Measurements from ENCODE around the gene GALNT14.

The GALNT14 gene

DNA sequence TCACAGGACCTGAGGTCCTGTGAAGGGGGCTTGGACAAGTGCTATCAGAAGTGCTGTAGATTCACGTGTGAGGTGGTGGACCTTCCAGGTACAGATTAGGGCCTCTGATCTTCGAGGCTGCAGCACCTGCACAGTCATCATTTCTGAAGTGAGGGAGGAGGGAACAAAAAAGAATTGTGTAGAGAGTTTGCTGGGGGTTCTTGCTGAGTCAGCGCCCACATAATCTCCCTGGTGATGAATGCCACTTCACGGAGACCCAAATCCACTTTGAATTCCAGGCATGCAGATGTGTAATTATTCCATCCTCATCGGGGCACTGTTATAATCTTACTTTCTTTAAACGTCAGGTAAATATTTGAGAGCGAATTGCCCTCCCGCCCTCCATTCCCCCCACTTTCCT lies 202.4 kb downstream of the GALNT14 start:
- DNase-seq (no peak), ATAC-seq (ENCODE audit: insufficient read depth, low read depth) (no peak)
- H3K9ac ChIP-seq (ENCODE audit: low read depth, low read length), result no peak overlapping the region
- H3K4me1 ChIP-seq (ENCODE audit: insufficient read depth, low read length), result no peaks in the 10 kb centered on the region
- no peaks in the 10 kb centered on the region for H4K20me1 ChIP-seq (ENCODE audit: insufficient read depth, low read length)
- no peak overlapping the region for H3K4me3 ChIP-seq (ENCODE audit: low read depth in 1 of 2, low read length in 2 of 2)
- H3K27ac ChIP-seq (ENCODE audit: low read length), result no peak overlapping the region
- H2AFZ ChIP-seq (ENCODE audit: low read depth, low read length), result no peak overlapping the region
- no peaks in the 10 kb centered on the region for H3K9me3 ChIP-seq (ENCODE audit: insufficient read depth, low read length, severe bottlenecking)
- peaks cover 3% of the 10 kb centered on the region for H3K27me3 ChIP-seq (ENCODE audit: insufficient read depth, low read length, poor library complexity)
- no peaks in the 10 kb centered on the region for H3K79me2 ChIP-seq (ENCODE audit: insufficient read depth, low read length)
- no peaks in the 10 kb centered on the region for H3K36me3 ChIP-seq (ENCODE audit: insufficient read depth, low read length)
- no peak overlapping the region for H3K4me2 ChIP-seq (ENCODE audit: insufficient read depth, low read length)
- TF ChIP-seq EZH2 (IDR thresholded peaks at IDR 0.05; ENCODE audit: borderline replicate concordance, low read depth, low read length, severe bottlenecking), result no peak
- TF ChIP-seq, protein P1, sequence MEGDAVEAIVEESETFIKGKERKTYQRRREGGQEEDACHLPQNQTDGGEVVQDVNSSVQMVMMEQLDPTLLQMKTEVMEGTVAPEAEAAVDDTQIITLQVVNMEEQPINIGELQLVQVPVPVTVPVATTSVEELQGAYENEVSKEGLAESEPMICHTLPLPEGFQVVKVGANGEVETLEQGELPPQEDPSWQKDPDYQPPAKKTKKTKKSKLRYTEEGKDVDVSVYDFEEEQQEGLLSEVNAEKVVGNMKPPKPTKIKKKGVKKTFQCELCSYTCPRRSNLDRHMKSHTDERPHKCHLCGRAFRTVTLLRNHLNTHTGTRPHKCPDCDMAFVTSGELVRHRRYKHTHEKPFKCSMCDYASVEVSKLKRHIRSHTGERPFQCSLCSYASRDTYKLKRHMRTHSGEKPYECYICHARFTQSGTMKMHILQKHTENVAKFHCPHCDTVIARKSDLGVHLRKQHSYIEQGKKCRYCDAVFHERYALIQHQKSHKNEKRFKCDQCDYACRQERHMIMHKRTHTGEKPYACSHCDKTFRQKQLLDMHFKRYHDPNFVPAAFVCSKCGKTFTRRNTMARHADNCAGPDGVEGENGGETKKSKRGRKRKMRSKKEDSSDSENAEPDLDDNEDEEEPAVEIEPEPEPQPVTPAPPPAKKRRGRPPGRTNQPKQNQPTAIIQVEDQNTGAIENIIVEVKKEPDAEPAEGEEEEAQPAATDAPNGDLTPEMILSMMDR (IDR thresholded peaks at IDR 0.05; ENCODE audit: borderline replicate concordance, extremely low read depth, low read length, poor library complexity, severe bottlenecking), result no peak

DNA sequence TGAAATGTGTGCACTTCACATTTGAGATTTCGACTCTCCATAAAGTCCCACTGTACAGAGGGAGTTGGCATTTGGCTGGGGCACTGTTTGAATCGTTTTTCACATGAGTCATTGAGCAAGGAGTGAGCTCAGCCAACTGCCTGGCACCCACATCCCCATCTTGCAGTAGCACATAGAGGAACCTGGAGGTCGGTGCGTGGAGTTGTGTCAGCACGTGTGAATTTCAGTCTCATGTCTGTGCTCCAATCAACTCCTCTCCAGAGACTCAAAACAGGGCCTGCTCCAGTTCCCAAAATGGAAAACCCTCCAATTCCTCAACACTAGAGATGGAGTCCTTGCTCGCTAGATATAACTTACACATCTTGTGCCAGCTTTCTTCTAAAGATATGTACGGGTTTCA lies 204.2 kb downstream of the GALNT14 start:
- H3K36me3 ChIP-seq (ENCODE audit: insufficient read depth, low read length), result no peaks in the 10 kb centered on the region
- ATAC-seq (ENCODE audit: insufficient read depth, low read depth), result no peak
- H3K9ac ChIP-seq (ENCODE audit: low read depth, low read length), result no peak overlapping the region
- no peaks in the 10 kb centered on the region for H4K20me1 ChIP-seq (ENCODE audit: insufficient read depth, low read length)
- no peak overlapping the region for H3K4me3 ChIP-seq (ENCODE audit: low read depth in 1 of 2, low read length in 2 of 2)
- no peak overlapping the region for H3K4me2 ChIP-seq (ENCODE audit: insufficient read depth, low read length)
- no peak overlapping the region for H3K27ac ChIP-seq (ENCODE audit: low read length)
- no peaks in the 10 kb centered on the region for H3K4me1 ChIP-seq (ENCODE audit: insufficient read depth, low read length)
- H3K79me2 ChIP-seq (ENCODE audit: insufficient read depth, low read length), result no peaks in the 10 kb centered on the region
- H3K9me3 ChIP-seq (ENCODE audit: insufficient read depth, low read length, severe bottlenecking), result no peaks in the 10 kb centered on the region
- H3K27me3 ChIP-seq (ENCODE audit: insufficient read depth, low read length, poor library complexity), result no peaks in the 10 kb centered on the region
- TF ChIP-seq, protein P1 (IDR thresholded peaks at IDR 0.05; ENCODE audit: borderline replicate concordance, extremely low read depth, low read length, poor library complexity, severe bottlenecking), result no peak
- no peak for TF ChIP-seq EZH2 (IDR thresholded peaks at IDR 0.05; ENCODE audit: borderline replicate concordance, low read depth, low read length, severe bottlenecking)
- no peak overlapping the region for H2AFZ ChIP-seq (ENCODE audit: low read depth, low read length)
- DNase-seq, result no peak

DNA sequence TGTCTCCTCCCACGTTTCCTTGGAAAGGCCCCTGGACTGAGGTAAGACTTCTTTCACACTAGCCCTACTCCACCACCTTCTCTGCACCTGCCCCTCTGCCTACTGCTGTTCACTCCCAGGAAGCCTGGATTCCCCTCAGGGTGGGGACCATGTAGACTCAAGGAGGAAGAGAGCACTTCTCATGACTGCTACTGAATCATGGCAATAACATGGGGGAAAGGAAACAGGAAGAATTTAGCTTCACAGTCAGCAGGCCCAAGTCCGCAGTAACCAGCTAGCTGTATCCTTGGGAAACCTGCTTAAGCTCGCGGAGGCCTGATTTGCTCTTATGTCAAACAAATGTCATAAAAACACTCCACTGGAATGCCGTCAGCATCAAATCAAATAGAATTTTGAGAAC lies 204.7 kb downstream of the GALNT14 start:
- no peak for TF ChIP-seq EZH2 (IDR thresholded peaks at IDR 0.05; ENCODE audit: borderline replicate concordance, low read depth, low read length, severe bottlenecking)
- TF ChIP-seq, protein P1 (IDR thresholded peaks at IDR 0.05; ENCODE audit: borderline replicate concordance, extremely low read depth, low read length, poor library complexity, severe bottlenecking), result no peak
- Histone ChIP-seq H2AFZ (ENCODE audit: low read depth, low read length) (no peak overlapping the region), H4K20me1 (ENCODE audit: insufficient read depth, low read length) (no peaks in the 10 kb centered on the region), H3K9me3 (ENCODE audit: insufficient read depth, low read length, severe bottlenecking) (no peaks in the 10 kb centered on the region), H3K79me2 (ENCODE audit: insufficient read depth, low read length) (no peaks in the 10 kb centered on the region), H3K27ac (ENCODE audit: low read length) (no peak overlapping the region), H3K4me3 (ENCODE audit: low read depth in 1 of 2, low read length in 2 of 2) (no peak overlapping the region), H3K9ac (ENCODE audit: low read depth, low read length) (no peak overlapping the region), H3K4me2 (ENCODE audit: insufficient read depth, low read length) (no peak overlapping the region), H3K36me3 (ENCODE audit: insufficient read depth, low read length) (no peaks in the 10 kb centered on the region), H3K27me3 (ENCODE audit: insufficient read depth, low read length, poor library complexity) (no peaks in the 10 kb centered on the region), H3K4me1 (ENCODE audit: insufficient read depth, low read length) (no peaks in the 10 kb centered on the region)
- ATAC-seq (ENCODE audit: insufficient read depth, low read depth) (no peak), DNase-seq (no peak)

DNA sequence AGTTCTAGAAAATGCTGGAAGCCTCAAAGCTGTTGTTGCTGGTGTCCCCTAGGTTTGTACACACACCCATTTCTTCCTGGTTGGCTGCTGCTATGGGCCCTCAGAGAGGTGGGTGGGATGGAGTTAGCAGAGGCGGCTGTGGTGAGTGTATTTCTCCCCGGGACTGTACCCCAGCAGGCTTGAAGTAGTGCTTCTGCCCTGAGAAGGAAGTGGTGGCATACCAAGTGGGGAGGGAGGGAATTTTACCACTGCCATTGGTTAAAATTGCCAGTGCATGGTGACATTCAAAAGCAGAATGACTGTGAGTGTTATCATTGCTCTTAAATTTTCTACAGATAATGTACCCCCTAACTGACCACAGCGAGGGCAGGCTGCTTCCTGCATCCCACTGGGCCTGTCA lies 205.4 kb downstream of the GALNT14 start:
- Histone ChIP-seq H2AFZ (ENCODE audit: low read depth, low read length) (no peak overlapping the region), H3K27me3 (ENCODE audit: insufficient read depth, low read length, poor library complexity) (no peaks in the 10 kb centered on the region), H3K9ac (ENCODE audit: low read depth, low read length) (no peak overlapping the region), H3K9me3 (ENCODE audit: insufficient read depth, low read length, severe bottlenecking) (no peaks in the 10 kb centered on the region), H3K4me2 (ENCODE audit: insufficient read depth, low read length) (no peak overlapping the region), H3K27ac (ENCODE audit: low read length) (no peak overlapping the region), H3K4me1 (ENCODE audit: insufficient read depth, low read length) (no peaks in the 10 kb centered on the region), H3K79me2 (ENCODE audit: insufficient read depth, low read length) (no peaks in the 10 kb centered on the region), H3K36me3 (ENCODE audit: insufficient read depth, low read length) (no peaks in the 10 kb centered on the region), H4K20me1 (ENCODE audit: insufficient read depth, low read length) (no peaks in the 10 kb centered on the region), H3K4me3 (ENCODE audit: low read depth in 1 of 2, low read length in 2 of 2) (no peak overlapping the region)
- ATAC-seq (ENCODE audit: insufficient read depth, low read depth) (peak; percentile 91), DNase-seq (peak; percentile 35)
- TF ChIP-seq, protein P1 (IDR thresholded peaks at IDR 0.05; ENCODE audit: borderline replicate concordance, extremely low read depth, low read length, poor library complexity, severe bottlenecking), result no peak
- no peak for TF ChIP-seq EZH2 (IDR thresholded peaks at IDR 0.05; ENCODE audit: borderline replicate concordance, low read depth, low read length, severe bottlenecking)
